Measurements from ENCODE around the gene KCNH8.

KCNH8 gene

DNA sequence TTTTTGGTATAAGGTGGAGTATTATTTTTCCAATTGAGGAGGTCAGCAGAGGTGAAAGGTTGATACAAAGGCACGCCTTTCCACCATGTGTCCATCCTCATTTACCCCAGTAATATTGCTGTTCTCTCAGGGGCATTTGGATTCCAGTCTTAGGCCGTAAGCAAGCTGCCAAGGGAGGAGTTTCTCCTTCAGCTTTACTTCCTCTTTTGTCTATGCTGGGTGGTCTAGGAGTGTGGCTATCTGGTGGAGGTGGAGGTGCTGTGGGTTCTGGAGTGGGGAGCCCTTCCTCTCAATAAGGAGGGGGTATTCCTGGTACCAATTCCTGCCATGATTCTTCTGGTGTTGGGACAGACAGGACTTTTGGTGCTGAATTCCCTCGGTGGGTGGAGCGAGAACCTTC, 340.6 kb downstream of the KCNH8 start:
- DNase-seq (ENCODE audit: low read depth), result no peak

DNA sequence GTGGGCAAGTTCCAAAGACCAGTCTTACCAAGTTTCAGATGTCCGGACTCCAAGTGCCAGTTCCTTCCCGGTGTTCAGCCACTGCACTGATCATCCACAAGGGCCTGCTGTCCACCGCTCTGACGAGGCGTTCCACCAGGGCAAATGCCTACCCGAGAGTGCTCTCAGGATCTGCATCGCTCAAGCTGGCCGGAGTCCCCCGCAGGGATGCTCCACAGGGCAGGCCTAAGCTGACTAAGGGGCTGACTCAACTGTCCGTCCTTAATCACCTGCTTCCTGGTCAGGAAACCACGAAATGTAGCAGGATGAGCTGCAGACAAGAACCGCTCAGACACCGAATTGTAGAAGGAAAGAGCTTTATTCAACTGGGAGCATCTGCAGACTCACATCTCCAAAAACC, 341.6 kb downstream of the KCNH8 start:
- DNase-seq (ENCODE audit: low read depth), result no peak

DNA sequence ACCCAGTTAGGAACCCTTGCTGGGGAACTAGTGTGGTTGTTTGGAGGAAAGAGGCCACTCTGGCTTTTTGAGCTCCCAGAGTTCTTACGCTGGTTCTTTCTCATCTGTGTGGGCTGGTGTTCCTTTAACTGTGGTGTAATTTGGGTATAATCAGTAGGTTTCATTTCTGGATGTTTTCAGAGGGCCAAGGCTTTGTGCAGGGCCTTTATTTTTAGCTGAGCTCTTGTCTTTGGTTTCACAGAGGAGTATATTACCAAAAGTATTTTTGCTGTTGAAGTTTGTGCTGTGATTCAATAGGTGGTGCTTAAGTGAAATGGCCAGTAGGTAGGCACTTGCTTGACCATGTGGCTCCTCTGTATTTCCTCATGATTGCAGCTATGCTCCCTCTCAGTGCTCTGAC, 357.9 kb downstream of the KCNH8 start:
- no peak for DNase-seq (ENCODE audit: low read depth)

DNA sequence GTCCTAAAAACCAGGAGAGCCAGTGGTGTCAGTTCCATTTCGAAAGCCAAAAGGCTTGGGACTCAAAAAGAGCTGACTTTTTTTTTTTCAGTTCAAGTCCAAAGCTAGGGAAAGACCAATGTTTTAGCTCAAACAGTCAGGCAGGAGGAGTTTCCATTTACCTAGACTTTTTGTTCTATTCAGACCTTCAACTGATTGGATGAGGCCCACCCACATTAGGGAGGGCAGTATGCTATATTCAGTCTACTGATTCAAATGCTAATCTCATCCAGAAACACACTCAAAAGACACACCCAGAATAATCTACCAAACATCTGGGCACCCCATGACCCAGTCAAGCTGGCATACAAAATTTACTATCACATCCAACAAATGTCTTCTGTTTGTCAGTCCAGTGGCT, 374.0 kb downstream of the KCNH8 start:
- DNase-seq (ENCODE audit: low read depth), result no peak

DNA sequence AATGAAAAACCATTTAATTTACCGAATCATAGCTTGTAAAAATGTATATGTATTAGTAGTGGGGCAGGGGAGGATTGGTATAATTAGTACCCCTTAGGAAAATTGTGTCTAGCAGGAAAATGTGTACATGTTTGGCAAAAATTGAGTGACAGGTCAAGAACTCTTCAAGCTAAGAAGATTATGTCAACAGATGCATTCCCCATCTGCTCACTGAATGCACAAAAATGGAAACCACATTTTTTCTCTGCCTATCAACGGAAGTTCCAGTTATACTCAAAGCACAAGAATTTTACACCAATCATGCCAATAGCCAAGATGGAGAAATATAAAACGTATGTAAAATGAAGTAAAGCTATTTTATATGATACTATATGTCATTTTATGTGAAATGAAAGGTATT, 377.8 kb downstream of the KCNH8 start:
- DNase-seq (ENCODE audit: low read depth), result no peak

DNA sequence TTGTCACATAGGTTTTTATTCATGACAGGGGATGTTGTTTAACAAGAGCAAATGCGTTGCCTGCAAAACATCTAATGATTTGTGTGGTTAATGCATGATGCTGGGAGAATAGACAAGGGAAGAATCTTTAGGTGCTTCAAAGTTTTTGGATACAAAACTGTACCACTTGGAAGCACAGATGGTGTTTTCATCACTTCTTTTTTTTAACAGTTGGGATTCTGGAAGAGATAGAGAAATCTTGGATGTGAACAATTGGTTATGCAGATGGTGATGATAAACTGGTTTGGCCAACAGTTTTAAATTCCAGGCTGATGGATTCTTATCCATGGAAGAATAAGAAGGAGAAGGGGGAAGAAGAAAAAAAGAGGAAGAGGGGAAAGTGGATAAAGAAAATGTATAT, 379.4 kb downstream of the KCNH8 start:
- no peak for DNase-seq (ENCODE audit: low read depth)

DNA sequence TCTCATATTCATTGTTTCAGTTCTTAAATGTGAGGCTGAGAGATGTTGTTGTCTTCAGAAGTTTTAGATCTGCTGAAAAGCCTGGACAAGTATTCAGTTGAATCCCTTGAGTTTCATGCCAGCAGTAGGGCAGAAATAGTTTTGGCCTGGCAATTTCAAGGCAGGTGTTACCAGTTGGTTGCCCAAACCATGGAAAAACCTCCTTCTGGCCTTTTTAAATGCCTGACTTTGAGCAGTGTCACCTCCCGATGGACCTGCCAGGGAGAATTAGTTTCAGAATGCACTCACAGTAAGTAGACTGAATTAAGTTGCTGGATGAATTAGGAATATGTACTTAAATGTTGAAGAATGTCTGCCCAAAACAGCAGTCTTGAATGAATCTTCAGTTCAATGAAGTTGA, 383.1 kb downstream of the KCNH8 start:
- DNase-seq (ENCODE audit: low read depth), result no peak

DNA sequence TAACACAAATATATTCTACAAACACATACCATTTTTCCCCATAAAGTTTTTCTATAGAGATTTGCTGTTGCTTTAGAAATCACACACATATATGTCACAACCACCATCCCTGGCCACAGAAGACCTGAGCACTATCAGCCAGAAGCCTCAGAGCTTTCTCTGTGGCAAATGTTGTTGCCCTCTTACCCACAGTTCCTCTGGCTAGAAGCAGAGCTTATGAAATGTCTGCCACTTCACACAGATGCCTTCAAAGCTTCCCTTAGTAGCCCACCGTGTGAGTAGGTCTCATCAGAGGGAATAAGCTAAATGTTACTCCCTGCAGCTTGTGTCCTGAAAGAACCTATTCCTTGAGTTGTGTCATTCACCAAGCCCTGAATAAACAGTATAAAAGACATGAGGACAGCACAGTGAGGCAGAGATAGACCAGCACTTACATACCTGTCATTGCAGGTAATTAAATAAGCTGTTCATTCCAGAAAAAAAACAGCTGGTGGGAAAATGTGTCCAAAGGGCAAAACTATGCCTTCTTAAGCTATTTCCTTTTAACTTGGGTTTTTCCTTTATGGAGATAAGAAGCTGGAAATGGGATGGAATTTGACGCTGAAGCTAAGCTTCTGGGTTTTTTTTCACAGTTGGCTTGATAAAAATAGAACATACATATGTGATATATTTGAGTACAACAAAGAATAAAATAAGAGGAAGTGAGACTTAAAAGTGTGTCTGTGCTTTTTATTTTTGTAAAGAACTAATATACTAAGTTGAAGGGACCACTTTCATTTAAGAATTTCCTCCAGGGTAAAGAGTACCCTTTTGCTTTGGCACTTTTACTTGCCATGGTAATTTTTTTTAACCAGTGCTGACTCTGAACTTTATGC, 391.4 kb downstream of the KCNH8 start:
- no peak for DNase-seq (ENCODE audit: low read depth)

DNA sequence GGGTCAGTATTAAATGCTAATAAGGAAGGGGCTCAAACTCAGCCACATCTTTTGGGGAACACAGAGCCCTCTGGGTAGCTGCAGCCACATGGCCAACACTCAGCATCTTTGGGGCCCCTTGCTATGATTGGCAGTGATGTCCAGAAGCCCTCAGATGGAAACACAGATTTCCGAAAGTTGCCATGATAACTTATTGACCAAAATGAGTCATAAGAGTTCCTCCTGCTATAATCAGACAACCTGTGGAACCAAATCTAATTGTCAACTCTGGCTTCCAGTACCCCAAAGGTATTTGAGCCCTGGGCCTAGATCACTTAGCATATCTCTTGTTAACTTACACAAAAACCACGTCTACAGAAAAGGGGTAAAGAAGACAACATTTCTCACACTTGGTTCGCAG, 392.2 kb downstream of the KCNH8 start:
- no peak for DNase-seq (ENCODE audit: low read depth)

DNA sequence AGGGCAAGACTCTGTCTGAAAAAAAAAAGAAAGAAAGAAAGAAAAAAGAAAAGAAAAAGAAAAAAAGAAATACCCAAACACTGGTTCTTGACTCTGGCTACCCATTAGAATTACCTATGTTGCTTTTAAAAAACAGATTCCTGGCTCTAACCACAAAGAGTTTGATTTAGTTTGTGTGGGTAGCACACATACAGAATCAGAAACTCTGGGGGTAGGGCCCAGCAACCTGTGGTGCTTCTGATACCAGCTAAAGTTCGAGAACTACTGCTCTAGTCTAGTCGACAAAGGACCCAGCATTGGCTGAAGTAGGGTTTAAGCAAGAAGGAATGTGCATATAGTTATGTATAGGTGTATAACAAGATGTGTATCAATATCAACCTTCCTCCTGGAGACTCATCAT, 393.0 kb downstream of the KCNH8 start:
- no peak for DNase-seq (ENCODE audit: low read depth)

DNA sequence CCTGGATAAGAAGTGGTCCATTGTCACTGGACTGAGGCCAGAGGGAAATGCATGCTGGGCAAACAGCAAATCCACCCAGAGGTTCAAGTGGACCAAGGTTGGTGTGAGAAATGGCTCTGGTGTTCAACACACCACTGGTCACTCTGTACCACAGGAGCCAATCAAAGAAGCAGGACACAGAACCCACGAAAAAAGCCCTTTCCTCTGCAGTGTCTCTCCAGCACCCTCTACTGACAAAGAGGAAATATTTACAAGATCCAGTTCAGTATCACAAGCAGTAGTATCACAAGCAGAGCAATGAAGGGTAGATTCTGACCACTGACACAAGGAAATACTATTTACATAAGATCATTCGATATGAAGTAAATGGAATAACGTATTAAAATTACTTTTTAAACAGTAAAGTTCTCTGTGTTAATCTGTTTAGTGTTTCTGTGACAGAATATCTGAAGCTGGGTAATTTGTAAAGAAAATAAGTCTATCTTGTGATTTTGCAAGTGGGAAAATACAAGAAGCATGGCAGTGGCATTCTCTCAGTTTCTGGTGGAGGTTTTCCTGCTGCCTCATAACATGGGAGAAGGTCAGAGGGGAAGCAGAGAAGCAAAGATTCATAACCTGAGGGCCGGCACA, 395.0 kb downstream of the KCNH8 start:
- DNase-seq (ENCODE audit: low read depth), result no peak

DNA sequence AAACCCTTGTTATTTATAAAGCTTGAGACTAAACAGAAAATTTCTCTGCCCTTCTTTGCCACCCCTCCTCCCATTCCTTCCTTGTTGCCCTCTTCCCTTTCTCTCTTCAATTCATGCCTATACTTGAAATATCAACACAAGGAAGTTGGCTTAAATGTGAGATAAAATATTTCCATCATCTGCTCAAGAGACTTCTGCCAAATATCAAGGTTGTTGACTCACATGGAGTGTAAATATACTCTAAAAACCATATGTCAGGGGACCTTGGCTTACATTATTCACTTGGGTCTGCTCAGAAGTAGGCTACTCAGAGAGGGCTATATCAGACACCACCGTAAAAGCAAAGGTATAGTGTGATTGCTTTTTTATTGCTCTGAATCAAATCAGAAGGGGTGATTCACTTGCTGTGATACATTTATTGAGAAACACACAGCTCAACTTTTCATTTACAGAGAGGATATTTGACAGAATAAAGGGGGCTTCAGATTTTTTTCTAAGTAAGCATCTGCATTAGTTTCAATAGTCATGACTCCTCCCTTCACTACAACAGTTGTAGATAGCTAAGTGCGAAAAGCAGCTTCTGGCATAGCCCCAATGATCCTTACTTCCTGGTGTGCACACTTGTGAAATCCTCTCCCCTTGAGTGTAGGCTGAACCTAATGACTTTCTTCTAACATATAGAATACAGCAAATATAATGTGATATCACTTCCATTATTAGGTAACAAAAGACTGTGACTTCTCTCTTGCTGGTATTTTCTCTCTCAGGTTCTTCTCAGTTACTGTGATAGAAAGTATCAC, 399.6 kb downstream of the KCNH8 start:
- DNase-seq (ENCODE audit: low read depth), result no peak

DNA sequence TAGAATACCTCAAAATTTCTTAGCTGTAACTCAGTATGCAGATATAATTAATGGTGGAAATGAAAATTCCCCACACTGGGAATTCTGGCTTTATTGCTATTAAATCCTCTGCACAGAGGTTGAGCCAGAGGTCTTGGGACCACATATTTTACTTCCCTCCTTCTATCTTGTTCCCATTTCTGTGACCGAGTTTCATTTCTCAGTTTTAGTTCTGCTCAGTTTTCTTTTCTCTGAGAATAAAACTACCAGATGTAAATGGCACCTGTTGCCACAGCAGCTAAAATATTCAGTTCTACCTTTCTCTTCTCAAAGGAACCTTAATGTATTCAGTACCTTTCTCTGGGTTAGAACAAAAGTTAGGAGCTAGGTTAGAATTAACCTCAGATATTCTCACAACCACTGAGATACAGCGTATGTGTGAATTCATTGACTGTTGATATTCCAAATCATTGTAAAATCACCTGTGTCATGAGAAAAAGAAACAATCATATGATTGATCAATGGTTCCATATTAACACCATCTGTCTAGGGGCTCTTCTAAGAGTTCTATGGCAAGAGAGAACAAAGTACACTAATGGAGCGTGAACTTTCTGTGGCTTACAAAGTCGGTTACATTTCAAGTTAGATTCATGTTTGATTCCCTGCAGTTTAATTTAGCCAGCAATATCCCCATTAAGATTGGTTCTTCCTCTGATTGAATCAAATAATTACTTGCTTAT, 411.6 kb downstream of the KCNH8 start:
- no peak for DNase-seq (ENCODE audit: low read depth)

DNA sequence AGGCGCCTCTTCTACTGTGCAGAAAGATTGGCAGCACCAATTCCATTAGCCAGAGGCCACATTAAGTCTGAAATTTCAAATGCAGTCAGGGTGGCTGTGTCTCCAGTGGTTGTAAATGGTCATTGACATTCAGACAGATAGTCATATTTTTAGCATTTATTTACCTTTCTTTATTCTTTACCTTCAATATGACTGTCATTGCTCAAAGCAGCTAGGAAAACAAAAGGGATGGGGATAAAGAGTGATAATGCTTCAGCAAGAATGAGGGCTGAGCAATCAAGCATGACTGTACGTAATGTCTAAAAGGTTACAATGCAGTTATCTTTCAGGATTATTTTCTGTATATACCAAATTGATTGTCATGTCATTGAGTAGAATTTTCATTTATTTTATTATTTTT, 425.3 kb downstream of the KCNH8 start:
- no peak for DNase-seq (ENCODE audit: low read depth)

DNA sequence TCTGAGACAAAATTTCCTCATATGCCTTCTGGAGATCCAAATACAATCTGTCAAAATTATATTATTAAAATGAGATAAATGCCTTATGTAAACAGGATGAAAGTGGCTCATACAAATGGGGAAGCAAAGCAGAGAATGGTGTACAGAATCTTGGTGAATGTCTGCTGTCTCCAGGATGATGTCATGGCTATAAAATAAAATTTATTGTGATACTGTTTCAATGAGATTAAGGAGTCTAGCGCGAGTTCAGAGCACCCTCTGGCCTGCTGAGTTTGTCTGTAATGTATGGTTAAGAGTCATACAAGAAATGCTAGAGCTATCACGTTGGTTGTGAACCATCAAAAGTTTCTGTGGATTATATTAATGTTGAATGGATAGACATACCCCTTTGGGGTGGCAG, 426.0 kb downstream of the KCNH8 start:
- no peak for DNase-seq (ENCODE audit: low read depth)

DNA sequence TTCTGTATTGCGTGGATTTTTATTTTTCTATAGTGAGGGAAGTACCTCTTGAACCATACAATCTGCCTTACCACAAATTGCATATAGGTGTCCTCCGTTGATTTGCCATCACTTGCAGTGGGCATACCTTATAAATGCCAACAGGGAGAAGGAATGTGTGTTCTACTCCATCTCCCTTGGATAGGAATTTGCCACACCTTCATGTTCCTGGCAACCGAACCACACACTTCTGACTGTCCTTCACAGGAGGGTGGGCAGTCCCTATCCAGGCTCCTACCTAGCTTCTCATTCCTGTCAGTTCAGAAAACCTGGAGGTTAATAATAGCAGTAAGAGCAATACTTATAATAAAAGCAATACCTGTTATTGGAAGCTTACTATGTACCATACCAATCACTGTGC, 428.0 kb downstream of the KCNH8 start:
- DNase-seq (ENCODE audit: low read depth), result no peak
